GM18873 (cell line): ENCODE data around the gene TXNDC17.
"Not testable (repeated sequence)": the region's sequence is repeated elsewhere in the genome, so short reads cannot be mapped to it uniquely, and the experiment has no call there.

Source experiments
- ATAC-seq: cut with Tn5 transposase; IDR thresholded peaks from one replicate; pipeline ENCODE4 v1.9.1; 2021; ENCODE audit warnings: mild to moderate bottlenecking, moderate library complexity, moderate number of reproducible peaks; ENCODE audit not compliant: unreplicated experiment, low FRiP score

TXNDC17 gene

GRCh38 chr17:6681671-6682070 is 40.8 kb downstream of the TXNDC17 start:
- no peak for ATAC-seq

- no peak for ATAC-seq
Observed at GRCh38 chr17:6682339-6682738, 41.5 kb downstream of the TXNDC17 start.

GRCh38 chr17:6683081-6683684 is 42.3 kb downstream of the TXNDC17 start:
- ATAC-seq = no peak

GRCh38 chr17:6683730-6684459 is 43.0 kb downstream of the TXNDC17 start:
- no peak for ATAC-seq

- ATAC-seq = no peak
Observed at GRCh38 chr17:6684460-6684783, 43.6 kb downstream of the TXNDC17 start.

- no peak for ATAC-seq
Observed at GRCh38 chr17:6684881-6685767, 44.3 kb downstream of the TXNDC17 start.

- ATAC-seq = no peak
Observed at GRCh38 chr17:6686026-6686425, 45.2 kb downstream of the TXNDC17 start.

GRCh38 chr17:6688944-6689343 is 48.1 kb downstream of the TXNDC17 start:
- no peak for ATAC-seq

GRCh38 chr17:6690641-6691040 is 49.8 kb downstream of the TXNDC17 start:
- ATAC-seq = no peak

GRCh38 chr17:6691546-6691945 is 50.7 kb downstream of the TXNDC17 start:
- no peak for ATAC-seq

- ATAC-seq = not testable (repeated sequence)
Observed at GRCh38 chr17:6691958-6692357, 51.1 kb downstream of the TXNDC17 start.
